Pancreas (tissue), 10 donors: Measurements from ENCODE around the gene KRTAP12-1. TPM values are rescaled to one million over a fixed set of nuclear protein-coding genes. Genes with fewer than 3 reads are reported as not detected.
"Not testable (repeated sequence)": the region's sequence is repeated elsewhere in the genome, so short reads cannot be mapped to it uniquely, and the experiment has no call there.

ENCODE experiments used
- ATAC-seq, 4 donors: fragments of 200-7000 bp; cut with Tn5 transposase; one replicate each; pipeline versions ENCODE4 v1.8.0 to v1.9.1; 2020; ENCODE audit warnings: mild to moderate bottlenecking in 4 of 4, moderate library complexity in 4 of 4
- DNase-seq, 6 donors: peaks; one replicate each; pipeline ENCODE4 v3.0.0-alpha.2; 2020
- FAIRE-seq: peaks from 2 replicates; lab custom pipeline; 2012; peaks lifted over from hg19 to GRCh38; lab: Jason Lieb, UNC
- H3K27ac ChIP-seq, 4 donors: fragments of 200-600 bp; sonication (generic); 1 replicate in 3 of 4; 2 replicates in 1 of 4; pipeline versions ENCODE4 v1.5.0 to v1.8.0; 2020
- H3K27me3 ChIP-seq, 4 donors: fragments of 200-600 bp; one replicate each; pipeline ENCODE4 v1.8.0; 2021
- H3K36me3 ChIP-seq, 3 donors: fragments of 200-600 bp; sonication (generic) in 1 of 3; one replicate each; pipeline versions ENCODE4 v1.5.0 to v1.8.0; 2020 to 2021
- H3K4me1 ChIP-seq, 3 donors: fragments of 200-600 bp; one replicate each; pipeline ENCODE4 v1.8.0; 2021
- H3K4me3 ChIP-seq, 4 donors: fragments of 200-600 bp; sonication (generic) in 2 of 4; one replicate each; pipeline versions ENCODE4 v1.5.0 to v1.8.0; 2020 to 2021
- H3K9me3 ChIP-seq, 4 donors: fragments of 200-600 bp; one replicate each; pipeline ENCODE4 v1.8.0; 2021
- WGBS, 2 donors: extraction: QIAGEN DNeasy Blood & Tissue Kit; methylation state at CpG; one replicate each; pipeline ENCODE4 v1.1.7; 2013; 5-methylcytosine and 5-hydroxymethylcytosine counted together
- intact Hi-C, 3 donors: fragments of 100-400 bp; cut with DNase I; formaldehyde crosslinking; loops; one replicate each; pipeline versions ENCODE4 v1.11.1 to v1.14.2; 2022
- polyA plus RNA-seq, 2 donors: library from polyadenylated mRNA; stranded (reverse); fragments of 200-250 nt; gene quantifications; one replicate each; pipeline ENCODE4 v1.2.3, GENCODE V29; 2013
- total RNA-seq, 6 donors: library from RNA; stranded (reverse); fragmentation: NEBNext Ultra II Directional in 4 of 6; extraction: Animal tissue kit (Norgen Biotek cat#: 25700) in 4 of 6; gene quantifications; one replicate each; pipeline versions ENCODE4 v1.2.1 to v1.2.4, GENCODE V29; 2021 to 2023
- TF ChIP-seq, protein P1 (sequence below), 4 donors: fragments of 200-600 bp; sonication (generic) in 3 of 4; IDR thresholded peaks; one replicate each; pipeline versions ENCODE4 v1.5.0 to v1.8.0; 2021; ENCODE audit warnings: antibody characterized with exemption in 4 of 4
- donor health status: healthy with polysubstance abuse.
- donor health status: DM: no; HTN: no; CAD: no; lungs with moderate emphysema.
- donor health status: DM: no; HTN: no; CAD: no.
- donor health status: control.
- donor health status: control.
- donor health status: Bipolar disorder and iron deficiency.
- donor health status: DM: yes; HTN: yes; CAD: no.
- donor health status: DM: no; HTN: no; CAD: no.
- donor health status: DM: no; HTN: no; CAD: no.
- donor health status: DM: yes; HTN: yes; CAD: no.

The KRTAP12-1 gene
- total and polyA plus RNA-seq, 8 donors: not detected

GRCh38 chr21:44695184-44695583 is 13.2 kb upstream of the KRTAP12-1 start:
- no peak overlapping the region for H3K4me3 ChIP-seq
- H3K9me3 ChIP-seq: no peaks in the 10 kb centered on the region
- H3K36me3 ChIP-seq: no peaks in the 10 kb centered on the region
- H3K27ac ChIP-seq: no peak overlapping the region
- ATAC-seq: no peak
- H3K4me1 ChIP-seq: no peaks in the 10 kb centered on the region
- peaks cover 0 to 11% (median 0%) of the 10 kb centered on the region in 4 donors for H3K27me3 ChIP-seq
- TF ChIP-seq, protein P1, sequence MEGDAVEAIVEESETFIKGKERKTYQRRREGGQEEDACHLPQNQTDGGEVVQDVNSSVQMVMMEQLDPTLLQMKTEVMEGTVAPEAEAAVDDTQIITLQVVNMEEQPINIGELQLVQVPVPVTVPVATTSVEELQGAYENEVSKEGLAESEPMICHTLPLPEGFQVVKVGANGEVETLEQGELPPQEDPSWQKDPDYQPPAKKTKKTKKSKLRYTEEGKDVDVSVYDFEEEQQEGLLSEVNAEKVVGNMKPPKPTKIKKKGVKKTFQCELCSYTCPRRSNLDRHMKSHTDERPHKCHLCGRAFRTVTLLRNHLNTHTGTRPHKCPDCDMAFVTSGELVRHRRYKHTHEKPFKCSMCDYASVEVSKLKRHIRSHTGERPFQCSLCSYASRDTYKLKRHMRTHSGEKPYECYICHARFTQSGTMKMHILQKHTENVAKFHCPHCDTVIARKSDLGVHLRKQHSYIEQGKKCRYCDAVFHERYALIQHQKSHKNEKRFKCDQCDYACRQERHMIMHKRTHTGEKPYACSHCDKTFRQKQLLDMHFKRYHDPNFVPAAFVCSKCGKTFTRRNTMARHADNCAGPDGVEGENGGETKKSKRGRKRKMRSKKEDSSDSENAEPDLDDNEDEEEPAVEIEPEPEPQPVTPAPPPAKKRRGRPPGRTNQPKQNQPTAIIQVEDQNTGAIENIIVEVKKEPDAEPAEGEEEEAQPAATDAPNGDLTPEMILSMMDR (IDR thresholded peaks at IDR 0.05): no peak
- DNase-seq: no peak
- WGBS, 2 donors: 47 to 56% methylated on average over 8 of the region's 8 CpGs
- intact Hi-C loops: no loop called here
- no peak for FAIRE-seq

GRCh38 chr21:44694776-44695175 is 12.8 kb upstream of the KRTAP12-1 start:
- 58 to 62% methylated on average over 11 of the region's 11 CpGs for WGBS, 2 donors
- intact Hi-C loops: no loop called here
- FAIRE-seq (no peak), DNase-seq (no peak), ATAC-seq (no peak)
- H3K4me3 ChIP-seq: no peak overlapping the region
- peaks cover 0 to 11% (median 0%) of the 10 kb centered on the region in 4 donors for H3K27me3 ChIP-seq
- no peaks in the 10 kb centered on the region for H3K4me1 ChIP-seq
- no peak overlapping the region for H3K27ac ChIP-seq
- no peaks in the 10 kb centered on the region for H3K36me3 ChIP-seq
- H3K9me3 ChIP-seq: no peaks in the 10 kb centered on the region
- TF ChIP-seq, protein P1 (IDR thresholded peaks at IDR 0.05): no peak

DNA sequence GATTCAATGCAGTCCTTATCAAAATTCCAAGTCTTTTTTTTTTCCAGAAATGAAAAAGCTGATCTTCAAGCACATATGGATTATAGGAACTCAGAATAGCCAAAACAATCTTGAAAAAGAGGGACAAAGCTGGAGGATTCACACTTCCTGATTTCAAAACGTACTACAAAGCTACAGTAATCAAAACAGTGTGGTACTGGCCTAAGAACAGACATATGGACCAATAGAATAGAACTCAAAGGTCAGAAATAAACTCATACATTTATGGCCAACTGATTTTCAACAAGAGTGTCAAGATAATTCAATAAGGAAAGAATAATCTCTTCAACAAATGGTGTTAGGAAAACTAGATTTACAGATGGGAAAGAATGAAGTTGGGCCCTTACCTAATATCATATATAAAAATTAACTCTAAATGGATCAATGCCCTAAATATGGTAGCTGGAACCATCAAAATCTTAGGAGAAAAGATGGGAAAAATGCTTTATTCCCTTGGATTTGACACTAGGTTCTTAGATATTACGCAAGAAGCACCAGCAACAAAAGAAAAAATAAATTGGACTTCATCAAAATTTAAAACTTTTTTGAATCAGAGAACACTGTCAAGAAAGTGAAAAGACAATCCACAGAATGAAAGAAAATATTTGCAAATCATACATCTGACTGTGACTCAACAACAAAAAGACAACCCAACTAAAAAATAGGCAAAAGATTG is 11.0 kb upstream of the KRTAP12-1 start:
- Histone ChIP-seq H3K9me3 (no peaks in the 10 kb centered on the region), H3K36me3 (no peaks in the 10 kb centered on the region), H3K4me1 (no peaks in the 10 kb centered on the region), H3K27me3 (peaks cover 0 to 10% (median 0%) of the 10 kb centered on the region in 4 donors), H3K27ac (no peak overlapping the region), H3K4me3 (no peak overlapping the region)
- 49 to 50% methylated on average over 2 of the region's 2 CpGs for WGBS, 2 donors
- ATAC-seq (no peak), DNase-seq (no peak), FAIRE-seq (no peak)
- intact Hi-C loops: no loop called here
- TF ChIP-seq, protein P1 (IDR thresholded peaks at IDR 0.05): no peak

- H3K4me3 ChIP-seq: no peak overlapping the region
- H3K36me3 ChIP-seq: no peaks in the 10 kb centered on the region
- no peaks in the 10 kb centered on the region for H3K4me1 ChIP-seq
- H3K9me3 ChIP-seq: no peaks in the 10 kb centered on the region
- H3K27me3 ChIP-seq: peaks cover 0 to 10% (median 0%) of the 10 kb centered on the region in 4 donors
- TF ChIP-seq, protein P1 (IDR thresholded peaks at IDR 0.05): no peak
- no peak for DNase-seq
- intact Hi-C loops: no loop called here
- ATAC-seq: no peak
- FAIRE-seq: no peak
- 21 to 32% methylated on average over 2 of the region's 2 CpGs for WGBS, 2 donors
- no peak overlapping the region for H3K27ac ChIP-seq
These were observed 9.7 kb upstream of the KRTAP12-1 start for GRCh38 chr21:44691686-44692085.

DNA sequence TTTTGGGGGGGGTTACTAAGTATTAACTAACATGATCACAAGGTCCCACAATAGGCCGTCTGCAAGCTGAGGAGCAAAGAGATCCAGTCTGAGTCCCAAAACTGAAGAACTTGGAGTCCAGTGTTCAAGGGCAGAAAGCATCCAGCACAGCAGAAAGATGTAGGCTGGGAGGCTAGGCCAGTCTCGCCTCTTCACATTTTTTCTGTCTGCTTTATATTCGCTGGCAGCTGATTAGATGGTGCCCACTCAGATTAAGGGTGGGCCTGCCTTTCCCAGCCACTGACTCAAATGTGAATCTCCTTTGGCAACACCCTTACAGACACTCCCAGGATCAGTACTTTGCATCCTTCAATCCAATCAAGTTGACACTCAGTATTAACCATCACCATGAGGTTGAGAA is 7.8 kb upstream of the KRTAP12-1 start:
- 54 to 68% methylated on average over 3 of the region's 3 CpGs for WGBS, 2 donors
- intact Hi-C loops, H3K4me1 ChIP-seq, FAIRE-seq, ATAC-seq, H3K27ac ChIP-seq, DNase-seq, H3K4me3 ChIP-seq, H3K36me3 ChIP-seq, H3K9me3 ChIP-seq: not testable (repeated sequence)
- H3K27me3 ChIP-seq: peaks cover 0 to 10% (median 0%) of the 10 kb centered on the region in 4 donors
